BE2C (cell line): ENCODE measurements around the gene CACNB2.

Experiments
- DNase-seq: peaks from one replicate; pipeline ENCODE4 v3.0.0-alpha.2; 2020
- H3K27me3 ChIP-seq: fragments of 250-450 bp; sonication (Bioruptor Pico); 2 replicates; pipeline ENCODE4 v1.5.1; 2020; ENCODE audit warnings: mild to moderate bottlenecking
- H3K36me3 ChIP-seq: fragments of 250-450 bp; sonication (Bioruptor Pico); 2 replicates; pipeline ENCODE4 v1.5.1; 2020; ENCODE audit warnings: mild to moderate bottlenecking
- H3K4me1 ChIP-seq: fragments of 250-450 bp; sonication (Bioruptor Pico); 2 replicates; pipeline ENCODE4 v1.5.1; 2020
- H3K4me3 ChIP-seq: 2 replicates; pipeline ENCODE4 v1.5.1; 2011; ENCODE audit warnings: low read depth, low read length
- H3K9me3 ChIP-seq: fragments of 250-450 bp; sonication (Bioruptor Pico); 2 replicates; pipeline ENCODE4 v1.5.1; 2020
- TF ChIP-seq, protein P1 (sequence below): IDR thresholded peaks from 2 replicates; pipeline ENCODE4 v1.5.1; 2012; ENCODE audit warnings: mild to moderate bottlenecking, low read depth, low read length

Gene CACNB2

DNA sequence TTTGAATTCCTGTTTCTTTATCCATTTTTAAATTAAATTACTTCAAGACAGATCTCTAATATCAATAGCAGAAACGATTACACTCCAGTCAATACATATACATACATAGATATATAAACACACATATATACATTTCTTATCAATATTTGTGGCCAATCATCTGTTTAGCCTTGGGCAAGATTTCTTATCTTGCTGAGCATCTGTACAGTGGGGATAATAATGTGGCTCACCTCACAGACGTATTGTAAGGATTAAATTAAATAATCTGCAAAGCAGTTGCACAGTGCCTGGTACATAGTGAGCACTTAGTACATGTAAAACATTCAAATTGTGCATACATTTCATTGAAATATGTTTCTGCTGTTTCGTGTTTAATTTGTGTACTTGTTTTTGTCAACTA lies 17.5 kb upstream of the CACNB2 start:
- peaks cover 8% of the 10 kb centered on the region; the same call in 1 of the 2 replicates for H3K27me3 ChIP-seq
- DNase-seq = no peak
- H3K9me3 ChIP-seq = no peaks in the 10 kb centered on the region
- no peaks in the 10 kb centered on the region for H3K4me1 ChIP-seq
- no peaks in the 10 kb centered on the region for H3K36me3 ChIP-seq
- H3K4me3 ChIP-seq = no peak overlapping the region
- TF ChIP-seq, protein P1, sequence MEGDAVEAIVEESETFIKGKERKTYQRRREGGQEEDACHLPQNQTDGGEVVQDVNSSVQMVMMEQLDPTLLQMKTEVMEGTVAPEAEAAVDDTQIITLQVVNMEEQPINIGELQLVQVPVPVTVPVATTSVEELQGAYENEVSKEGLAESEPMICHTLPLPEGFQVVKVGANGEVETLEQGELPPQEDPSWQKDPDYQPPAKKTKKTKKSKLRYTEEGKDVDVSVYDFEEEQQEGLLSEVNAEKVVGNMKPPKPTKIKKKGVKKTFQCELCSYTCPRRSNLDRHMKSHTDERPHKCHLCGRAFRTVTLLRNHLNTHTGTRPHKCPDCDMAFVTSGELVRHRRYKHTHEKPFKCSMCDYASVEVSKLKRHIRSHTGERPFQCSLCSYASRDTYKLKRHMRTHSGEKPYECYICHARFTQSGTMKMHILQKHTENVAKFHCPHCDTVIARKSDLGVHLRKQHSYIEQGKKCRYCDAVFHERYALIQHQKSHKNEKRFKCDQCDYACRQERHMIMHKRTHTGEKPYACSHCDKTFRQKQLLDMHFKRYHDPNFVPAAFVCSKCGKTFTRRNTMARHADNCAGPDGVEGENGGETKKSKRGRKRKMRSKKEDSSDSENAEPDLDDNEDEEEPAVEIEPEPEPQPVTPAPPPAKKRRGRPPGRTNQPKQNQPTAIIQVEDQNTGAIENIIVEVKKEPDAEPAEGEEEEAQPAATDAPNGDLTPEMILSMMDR = no peak

DNA sequence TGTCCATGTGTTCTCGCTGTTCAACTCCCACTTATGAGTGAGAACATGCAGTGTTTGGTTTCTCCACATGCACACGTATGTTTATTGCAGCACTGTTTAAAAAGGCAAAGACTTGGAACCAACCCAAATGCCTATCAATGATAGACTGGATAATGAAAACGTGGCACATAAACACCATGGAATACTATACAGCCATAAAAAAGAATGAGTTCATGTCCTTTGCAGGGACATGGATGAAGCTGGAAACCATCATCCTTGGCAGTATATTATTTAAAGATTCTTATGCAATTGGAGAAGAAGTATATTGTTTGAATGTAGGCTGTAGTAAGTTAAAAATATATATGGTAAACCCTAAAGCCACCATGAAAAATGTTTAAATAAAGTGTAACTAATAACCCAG lies 7.2 kb upstream of the CACNB2 start:
- H3K27me3 ChIP-seq = no peaks in the 10 kb centered on the region
- H3K36me3 ChIP-seq = no peaks in the 10 kb centered on the region
- no peaks in the 10 kb centered on the region for H3K9me3 ChIP-seq
- no peaks in the 10 kb centered on the region for H3K4me1 ChIP-seq
- TF ChIP-seq, protein P1 = no peak
- no peak for DNase-seq
- no peak overlapping the region for H3K4me3 ChIP-seq

DNA sequence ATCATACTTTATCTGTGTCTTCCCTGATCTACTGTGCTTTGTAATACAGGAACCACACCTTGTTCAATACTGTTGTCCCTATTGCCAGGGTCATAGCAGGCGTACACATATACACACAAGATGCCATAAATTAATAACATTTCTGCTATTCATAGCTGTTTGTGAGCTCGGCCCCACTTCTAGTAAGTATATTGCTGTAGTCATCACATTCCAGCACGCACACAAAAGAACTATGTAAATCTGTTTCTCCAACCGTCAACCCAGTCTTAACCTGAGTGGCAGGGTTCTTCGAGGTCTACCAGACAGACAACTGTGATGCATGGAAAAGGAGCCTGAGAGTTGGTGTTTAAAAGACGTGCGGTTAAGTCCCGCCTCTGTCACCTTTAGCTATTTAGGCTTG lies 5.7 kb upstream of the CACNB2 start:
- Histone ChIP-seq H3K4me1 (no peaks in the 10 kb centered on the region), H3K36me3 (no peaks in the 10 kb centered on the region), H3K9me3 (no peaks in the 10 kb centered on the region), H3K27me3 (peaks cover 3% of the 10 kb centered on the region), H3K4me3 (no peak overlapping the region)
- DNase-seq = no peak
- TF ChIP-seq, protein P1 = no peak

DNA sequence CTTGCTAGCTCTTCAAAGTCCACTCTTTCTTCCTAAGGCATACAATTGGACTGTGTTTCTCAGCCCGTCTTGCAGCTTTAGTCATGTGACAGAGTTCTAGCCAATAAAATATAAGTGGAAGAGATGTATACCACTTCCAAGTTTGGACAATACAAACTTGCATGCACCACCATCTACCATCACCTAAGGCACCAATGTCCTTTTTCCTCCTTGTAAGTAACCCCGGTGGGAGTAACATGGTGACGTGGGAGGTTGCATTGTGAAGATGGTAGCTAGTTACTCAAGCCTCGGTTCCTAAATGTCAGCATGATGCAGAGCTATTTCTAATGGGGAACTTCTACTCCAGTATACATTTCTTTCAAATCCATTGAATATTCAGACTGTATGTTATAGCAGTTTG lies 5.3 kb upstream of the CACNB2 start:
- no peak for DNase-seq
- TF ChIP-seq, protein P1 = no peak
- no peak overlapping the region for H3K4me3 ChIP-seq

DNA sequence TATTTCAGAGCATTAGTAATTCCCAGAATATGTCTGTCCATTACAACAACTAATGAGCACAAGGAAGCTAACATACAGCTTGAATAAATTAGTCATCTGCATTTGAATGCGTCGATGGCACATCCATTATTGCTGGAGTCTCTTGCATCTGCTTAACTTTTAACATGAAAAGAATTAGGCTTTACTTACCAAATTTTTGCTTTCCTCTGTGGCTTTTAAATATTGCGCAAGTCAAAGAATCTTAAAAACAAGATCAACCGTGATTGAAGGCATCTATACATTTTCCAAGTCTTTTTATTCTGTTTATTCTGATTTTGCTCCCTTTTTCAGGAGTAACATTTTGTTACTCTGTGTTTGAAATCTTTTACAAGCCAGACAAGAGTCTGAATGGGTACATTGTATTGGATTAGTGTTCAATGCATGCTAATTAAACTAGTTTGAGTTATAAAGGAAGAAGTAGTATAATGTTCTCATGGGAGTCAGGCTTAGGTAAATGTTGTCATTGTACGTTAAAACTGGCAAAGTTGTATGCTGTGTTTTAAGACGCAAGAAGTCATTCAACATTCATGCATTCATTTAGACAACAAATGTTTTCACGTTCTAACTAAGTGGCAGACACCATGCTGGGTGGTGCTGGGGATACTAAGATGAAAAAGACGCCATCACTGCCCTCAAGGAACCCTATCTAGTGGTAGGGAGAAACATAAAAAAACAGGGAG lies 4.0 kb upstream of the CACNB2 start:
- Histone ChIP-seq H3K4me1 (no peaks in the 10 kb centered on the region), H3K36me3 (no peaks in the 10 kb centered on the region), H3K4me3 (no peak overlapping the region), H3K9me3 (no peaks in the 10 kb centered on the region), H3K27me3 (peaks cover 17% of the 10 kb centered on the region)
- TF ChIP-seq, protein P1 = no peak
- DNase-seq = no peak

More for the DNA sequence above, 5.3 kb upstream of the CACNB2 start:
- Histone ChIP-seq H3K4me1 (no peaks in the 10 kb centered on the region), H3K36me3 (no peaks in the 10 kb centered on the region), H3K9me3 (no peaks in the 10 kb centered on the region), H3K27me3 (peaks cover 7% of the 10 kb centered on the region)

DNA sequence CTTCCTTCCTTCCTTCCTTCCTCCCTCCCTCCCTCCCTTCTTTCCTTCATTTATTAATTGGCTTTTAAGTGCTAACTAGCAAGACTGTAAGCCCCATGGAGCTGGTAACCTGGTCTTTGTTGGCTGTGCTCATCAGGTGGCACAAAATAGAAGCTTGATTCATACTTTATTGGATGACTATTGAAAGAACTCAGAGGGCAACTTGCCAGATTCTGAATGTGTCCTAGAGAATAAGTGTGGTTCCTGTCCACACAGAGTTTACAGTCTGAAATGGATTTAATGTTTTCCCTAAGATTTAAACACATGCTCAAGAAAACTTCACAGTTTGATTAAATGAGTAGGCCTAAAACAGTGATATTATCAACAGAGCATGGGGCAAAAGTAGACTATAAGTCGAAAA lies 3.1 kb upstream of the CACNB2 start:
- Histone ChIP-seq H3K4me3 (no peak overlapping the region), H3K27me3 (peaks cover 17% of the 10 kb centered on the region), H3K9me3 (no peaks in the 10 kb centered on the region), H3K4me1 (no peaks in the 10 kb centered on the region), H3K36me3 (no peaks in the 10 kb centered on the region)
- no peak for DNase-seq
- TF ChIP-seq, protein P1 = no peak
